CD4-positive, alpha-beta T cell treated with Interleukin-15 for 4 hours (primary cell): ENCODE data around the gene EHBP1.
"Not testable (repeated sequence)": the region's sequence is repeated elsewhere in the genome, so short reads cannot be mapped to it uniquely, and the experiment has no call there.

Source experiments
- DNase-seq: peaks from one replicate; pipeline ENCODE4 v3.0.0-alpha.2; 2020; ENCODE audit warnings: low spot score

The EHBP1 gene

GRCh38 chr2:63019686-63020085, 314.2 kb downstream of the EHBP1 start:
- not testable (repeated sequence) for DNase-seq

GRCh38 chr2:63023444-63023843, 317.9 kb downstream of the EHBP1 start:
- DNase-seq: no peak

- no peak for DNase-seq
Observed at GRCh38 chr2:63027220-63027619, 321.7 kb downstream of the EHBP1 start.

GRCh38 chr2:63029058-63029457, 323.5 kb downstream of the EHBP1 start:
- no peak for DNase-seq

- DNase-seq: no peak
Observed at GRCh38 chr2:63034526-63034925, 329.0 kb downstream of the EHBP1 start.

- no peak for DNase-seq
Observed at GRCh38 chr2:63035169-63035568, 329.7 kb downstream of the EHBP1 start.

- DNase-seq: no peak
Observed at GRCh38 chr2:63035660-63036059, 330.1 kb downstream of the EHBP1 start.

- DNase-seq: no peak
Observed at GRCh38 chr2:63038034-63038433, 332.5 kb downstream of the EHBP1 start.

- no peak for DNase-seq
Observed at GRCh38 chr2:63040586-63040985, 335.1 kb downstream of the EHBP1 start.

GRCh38 chr2:63041592-63041991, 336.1 kb downstream of the EHBP1 start:
- no peak for DNase-seq

- no peak for DNase-seq
Observed at GRCh38 chr2:63044362-63045327, 339.1 kb downstream of the EHBP1 start.

GRCh38 chr2:63046552-63046951, 341.0 kb downstream of the EHBP1 start:
- DNase-seq: no peak

- DNase-seq: no peak
Observed at GRCh38 chr2:63046961-63047320, 341.4 kb downstream of the EHBP1 start.

- no peak for DNase-seq
Observed at GRCh38 chr2:63047321-63048279, 342.1 kb downstream of the EHBP1 start.

GRCh38 chr2:63048367-63049171, 343.1 kb downstream of the EHBP1 start:
- no peak for DNase-seq

- DNase-seq: no peak
Observed at GRCh38 chr2:63049211-63049969, 343.9 kb downstream of the EHBP1 start.

- no peak for DNase-seq
Observed at GRCh38 chr2:63049970-63050333, 344.4 kb downstream of the EHBP1 start.

GRCh38 chr2:63050334-63051041, 345.0 kb downstream of the EHBP1 start, which contains the start of gene OTX1:
TSS of gene OTX1 (plus strand) at chr2:63050830. CDS start at chr2:63052991, 2,161 bp downstream.
- DNase-seq: peak; percentile 50

GRCh38 chr2:63051042-63051794, 345.7 kb downstream of the EHBP1 start:
- DNase-seq: no peak
